Neural cell (in vitro differentiated cells): Measurements from ENCODE around the gene LYSET. TPM values are rescaled to one million over a fixed set of nuclear protein-coding genes. Genes with fewer than 3 reads are reported as not detected.

ENCODE experiments used
- H2AFZ ChIP-seq: fragments of 200-600, 300-800 bp; sonication (generic), shearing (Covaris generic); 2 replicates; pipeline ENCODE4 v1.6.0; 2014; ENCODE audit warnings: low read depth, mild to moderate bottlenecking, antibody characterized with exemption, low read length, moderate library complexity
- H3F3A ChIP-seq: fragments of 200-600 bp; shearing (Covaris generic); 2 replicates; pipeline ENCODE4 v1.6.1; 2016; ENCODE audit warnings: mild to moderate bottlenecking, moderate library complexity, mixed read lengths, antibody characterized with exemption, low read length; ENCODE audit not compliant: insufficient read depth, poor library complexity, severe bottlenecking
- H3K27ac ChIP-seq: fragments of 200-600, 300-800 bp; sonication (generic), shearing (Covaris generic); 2 replicates; pipeline ENCODE4 v1.5.1; 2014; ENCODE audit warnings: mild to moderate bottlenecking, low read length, moderate library complexity
- H3K27me3 ChIP-seq: fragments of 300-800, 200-600 bp; sonication (generic), shearing (Covaris generic); 2 replicates; pipeline ENCODE4 v1.6.0; 2014; ENCODE audit warnings: mild to moderate bottlenecking, low read depth, low read length, moderate library complexity; ENCODE audit not compliant: insufficient read depth
- H3K36me3 ChIP-seq: fragments of 300-800, 200-600 bp; sonication (generic), shearing (Covaris generic); 2 replicates; pipeline ENCODE4 v1.5.1; 2014; ENCODE audit warnings: mild to moderate bottlenecking, antibody characterized with exemption, low read length, moderate library complexity; ENCODE audit not compliant: insufficient read depth
- H3K4me2 ChIP-seq: fragments of 300-800, 200-600 bp; sonication (generic), shearing (Covaris generic); 2 replicates; pipeline ENCODE4 v1.6.0; 2014; ENCODE audit warnings: mild to moderate bottlenecking, low read length
- H3K4me3 ChIP-seq: fragments of 300-800, 200-600 bp; sonication (generic), shearing (Covaris generic); 2 replicates; pipeline ENCODE4 v1.5.1; 2014; ENCODE audit warnings: mild to moderate bottlenecking, low read length, moderate library complexity
- H3K79me2 ChIP-seq: fragments of 200-600 bp; shearing (Covaris generic); replicated peaks from 2 replicates; pipeline ENCODE4 v1.6.0; 2014; ENCODE audit warnings: mild to moderate bottlenecking, low read length, moderate library complexity; ENCODE audit not compliant: insufficient read depth
- H3K9ac ChIP-seq: fragments of 300-800, 200-600 bp; sonication (generic), shearing (Covaris generic); 2 replicates; pipeline ENCODE4 v1.6.1; 2016; ENCODE audit warnings: mild to moderate bottlenecking, low read length, mixed read lengths
- H3K9me2 ChIP-seq: fragments of 200-600 bp; shearing (Covaris generic); 2 replicates; pipeline ENCODE4 v1.6.1; 2016; ENCODE audit warnings: mild to moderate bottlenecking, low read length, mixed read lengths; ENCODE audit not compliant: insufficient read depth
- H3K9me3 ChIP-seq: fragments of 200-600, 300-800 bp; sonication (generic), shearing (Covaris generic); 2 replicates; pipeline ENCODE4 v1.6.1; 2016; ENCODE audit warnings: mild to moderate bottlenecking, mixed run types, low read length, moderate library complexity, mixed read lengths
- H4K20me1 ChIP-seq: fragments of 200-600 bp; shearing (Covaris generic); 2 replicates; pipeline ENCODE4 v1.6.1; 2016; ENCODE audit warnings: mild to moderate bottlenecking, mixed run types; ENCODE audit not compliant: insufficient read depth
- EP300 ChIP-seq: fragments of 450-650 bp; conservative IDR thresholded peaks from 2 replicates; pipeline ENCODE4 v1.6.1; 2014; ENCODE audit warnings: antibody characterized with exemption, mild to moderate bottlenecking, moderate library complexity; ENCODE audit not compliant: poor library complexity, severe bottlenecking
- EZH2 ChIP-seq: fragments of 200-600, 300-800 bp; shearing (Covaris generic), sonication (generic); IDR thresholded peaks from 2 replicates; pipeline ENCODE4 v1.6.1; 2014; ENCODE audit warnings: antibody characterized with exemption, low read length, borderline replicate concordance, mild to moderate bottlenecking; ENCODE audit not compliant: insufficient read depth, poor library complexity, severe bottlenecking
- MXI1 ChIP-seq: fragments of 450-650 bp; conservative IDR thresholded peaks from 2 replicates; pipeline ENCODE4 v1.6.1; 2014; ENCODE audit warnings: antibody characterized with exemption, mild to moderate bottlenecking; ENCODE audit not compliant: poor library complexity, severe bottlenecking
- POLR2AphosphoS5 ChIP-seq: IDR thresholded peaks from 2 replicates; pipeline ENCODE4 v1.6.1; 2012
- RAD21 ChIP-seq: fragments of 450-650 bp; conservative IDR thresholded peaks from 2 replicates; pipeline ENCODE4 v1.6.1; 2014; ENCODE audit warnings: antibody characterized with exemption, mild to moderate bottlenecking, moderate library complexity
- SMC3 ChIP-seq: fragments of 450-650 bp; conservative IDR thresholded peaks from 2 replicates; pipeline ENCODE4 v1.6.1; 2014; ENCODE audit warnings: antibody characterized with exemption, mild to moderate bottlenecking, moderate library complexity; ENCODE audit not compliant: poor library complexity
- TAF1 ChIP-seq: IDR thresholded peaks from 2 replicates; pipeline ENCODE4 v1.6.1; 2012; ENCODE audit warnings: low read depth
- polyA minus RNA-seq: library from RNA; depleted of rRNA, polyadenylated mRNA; stranded (reverse); fragments of >200 nt; gene quantifications from 2 replicates; pipeline ENCODE4 v1.2.3, GENCODE V29; 2014
- polyA plus RNA-seq: library from polyadenylated mRNA; depleted of rRNA; stranded (reverse); fragments of >200 nt; gene quantifications from 2 replicates; pipeline ENCODE4 v1.2.3, GENCODE V29; 2014
- TF ChIP-seq, protein P1 (sequence below): fragments of 450-650 bp; IDR thresholded peaks from 2 replicates; pipeline ENCODE4 v1.5.1; 2014; ENCODE audit warnings: antibody characterized with exemption, mild to moderate bottlenecking, moderate library complexity; ENCODE audit not compliant: poor library complexity, severe bottlenecking
- TF ChIP-seq, protein P2 (sequence below): IDR thresholded peaks from 2 replicates; pipeline ENCODE4 v1.6.1; 2012; ENCODE audit warnings: borderline replicate concordance

Gene LYSET, protein sequence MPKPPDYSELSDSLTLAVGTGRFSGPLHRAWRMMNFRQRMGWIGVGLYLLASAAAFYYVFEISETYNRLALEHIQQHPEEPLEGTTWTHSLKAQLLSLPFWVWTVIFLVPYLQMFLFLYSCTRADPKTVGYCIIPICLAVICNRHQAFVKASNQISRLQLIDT
- polyA plus RNA-seq, result 24.0 and 27.7 TPM in 2 replicates
- polyA minus RNA-seq, result 16.8 and 21.4 TPM in 2 replicates

DNA sequence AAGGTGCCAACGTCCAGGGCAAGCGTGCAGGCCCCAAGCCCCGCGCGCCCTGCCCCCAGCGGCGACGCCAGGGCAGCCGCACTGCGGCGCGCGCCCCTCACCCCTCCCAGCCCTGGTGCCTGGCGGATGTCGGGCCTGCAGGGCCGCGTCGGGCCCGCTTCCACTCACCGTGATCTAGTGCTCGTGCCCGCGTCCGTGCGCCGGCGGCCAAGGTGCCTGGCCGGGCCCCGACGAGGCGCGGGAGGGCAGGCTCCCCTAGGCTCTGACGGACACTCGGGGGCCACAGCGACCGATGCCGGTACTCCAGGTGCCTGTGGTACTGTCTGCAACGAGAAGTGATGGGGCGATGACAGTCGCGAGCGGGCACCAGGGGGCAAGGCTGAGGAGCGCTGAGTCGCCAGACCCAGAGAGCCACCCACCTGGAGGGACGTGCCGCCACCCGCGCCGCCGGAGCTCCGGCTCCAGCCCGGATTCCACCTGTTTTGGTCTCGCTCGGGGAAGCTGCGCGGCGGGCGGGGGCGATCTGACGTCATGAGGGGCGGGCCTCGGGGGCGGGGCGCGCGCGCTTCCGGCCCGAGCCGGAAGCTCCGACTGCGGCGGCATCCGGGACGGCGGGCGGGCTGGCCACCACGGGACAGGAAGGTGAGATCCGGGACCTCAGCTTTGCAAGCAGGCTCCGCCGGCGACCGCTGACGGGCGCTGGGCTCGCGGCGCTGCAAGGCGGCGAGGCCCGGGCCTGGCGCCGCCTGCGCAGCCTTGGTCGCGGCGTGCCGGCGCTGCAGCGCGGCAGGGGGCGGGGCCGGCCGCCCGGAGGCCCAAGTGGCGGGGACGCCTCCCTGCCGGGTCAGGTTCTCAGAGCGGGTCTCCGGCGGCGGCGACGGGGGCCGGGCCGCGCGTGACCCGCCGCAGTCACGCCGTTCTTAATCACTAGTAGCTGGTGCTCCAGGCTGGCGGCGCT, at the start of gene LYSET, which contains the start of gene MOAP1:
Gene LYSET, plus strand, starts transcription at position 927 of the 958 bp plus-strand sequence. CDS start 89 bp downstream, outside the sequence.
Gene MOAP1, minus strand, starts transcription at position 507 of the 958 bp plus-strand sequence. CDS start 655 bp downstream, outside the sequence.
- no peaks in the 10 kb centered on the region for H3F3A ChIP-seq
- no peaks in the 10 kb centered on the region for H4K20me1 ChIP-seq
- TF ChIP-seq RAD21, result peak; percentile 38
- TF ChIP-seq TAF1, result peak; percentile 66
- TF ChIP-seq, protein P1, sequence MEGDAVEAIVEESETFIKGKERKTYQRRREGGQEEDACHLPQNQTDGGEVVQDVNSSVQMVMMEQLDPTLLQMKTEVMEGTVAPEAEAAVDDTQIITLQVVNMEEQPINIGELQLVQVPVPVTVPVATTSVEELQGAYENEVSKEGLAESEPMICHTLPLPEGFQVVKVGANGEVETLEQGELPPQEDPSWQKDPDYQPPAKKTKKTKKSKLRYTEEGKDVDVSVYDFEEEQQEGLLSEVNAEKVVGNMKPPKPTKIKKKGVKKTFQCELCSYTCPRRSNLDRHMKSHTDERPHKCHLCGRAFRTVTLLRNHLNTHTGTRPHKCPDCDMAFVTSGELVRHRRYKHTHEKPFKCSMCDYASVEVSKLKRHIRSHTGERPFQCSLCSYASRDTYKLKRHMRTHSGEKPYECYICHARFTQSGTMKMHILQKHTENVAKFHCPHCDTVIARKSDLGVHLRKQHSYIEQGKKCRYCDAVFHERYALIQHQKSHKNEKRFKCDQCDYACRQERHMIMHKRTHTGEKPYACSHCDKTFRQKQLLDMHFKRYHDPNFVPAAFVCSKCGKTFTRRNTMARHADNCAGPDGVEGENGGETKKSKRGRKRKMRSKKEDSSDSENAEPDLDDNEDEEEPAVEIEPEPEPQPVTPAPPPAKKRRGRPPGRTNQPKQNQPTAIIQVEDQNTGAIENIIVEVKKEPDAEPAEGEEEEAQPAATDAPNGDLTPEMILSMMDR, result peak; percentile 65
- peak; percentile 95 for TF ChIP-seq POLR2AphosphoS5
- TF ChIP-seq MXI1, result peak; percentile 72
- peak; percentile 44 for TF ChIP-seq EP300
- TF ChIP-seq SMC3, result peak; percentile 54
- TF ChIP-seq, protein P2, sequence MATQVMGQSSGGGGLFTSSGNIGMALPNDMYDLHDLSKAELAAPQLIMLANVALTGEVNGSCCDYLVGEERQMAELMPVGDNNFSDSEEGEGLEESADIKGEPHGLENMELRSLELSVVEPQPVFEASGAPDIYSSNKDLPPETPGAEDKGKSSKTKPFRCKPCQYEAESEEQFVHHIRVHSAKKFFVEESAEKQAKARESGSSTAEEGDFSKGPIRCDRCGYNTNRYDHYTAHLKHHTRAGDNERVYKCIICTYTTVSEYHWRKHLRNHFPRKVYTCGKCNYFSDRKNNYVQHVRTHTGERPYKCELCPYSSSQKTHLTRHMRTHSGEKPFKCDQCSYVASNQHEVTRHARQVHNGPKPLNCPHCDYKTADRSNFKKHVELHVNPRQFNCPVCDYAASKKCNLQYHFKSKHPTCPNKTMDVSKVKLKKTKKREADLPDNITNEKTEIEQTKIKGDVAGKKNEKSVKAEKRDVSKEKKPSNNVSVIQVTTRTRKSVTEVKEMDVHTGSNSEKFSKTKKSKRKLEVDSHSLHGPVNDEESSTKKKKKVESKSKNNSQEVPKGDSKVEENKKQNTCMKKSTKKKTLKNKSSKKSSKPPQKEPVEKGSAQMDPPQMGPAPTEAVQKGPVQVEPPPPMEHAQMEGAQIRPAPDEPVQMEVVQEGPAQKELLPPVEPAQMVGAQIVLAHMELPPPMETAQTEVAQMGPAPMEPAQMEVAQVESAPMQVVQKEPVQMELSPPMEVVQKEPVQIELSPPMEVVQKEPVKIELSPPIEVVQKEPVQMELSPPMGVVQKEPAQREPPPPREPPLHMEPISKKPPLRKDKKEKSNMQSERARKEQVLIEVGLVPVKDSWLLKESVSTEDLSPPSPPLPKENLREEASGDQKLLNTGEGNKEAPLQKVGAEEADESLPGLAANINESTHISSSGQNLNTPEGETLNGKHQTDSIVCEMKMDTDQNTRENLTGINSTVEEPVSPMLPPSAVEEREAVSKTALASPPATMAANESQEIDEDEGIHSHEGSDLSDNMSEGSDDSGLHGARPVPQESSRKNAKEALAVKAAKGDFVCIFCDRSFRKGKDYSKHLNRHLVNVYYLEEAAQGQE, result peak; percentile 60
- TF ChIP-seq EZH2, result no peak
- H3K36me3 ChIP-seq, result no peaks in the 10 kb centered on the region
- H3K9me2 ChIP-seq, result no peaks in the 10 kb centered on the region
- H3K9ac ChIP-seq, result peak within 1 kb of the TSS; percentile 99
- peak within 1 kb of the TSS; percentile 96 for H3K27ac ChIP-seq
- peak within 1 kb of the TSS; percentile 98 for H3K4me2 ChIP-seq
- no peaks in the 10 kb centered on the region for H3K9me3 ChIP-seq
- H3K27me3 ChIP-seq, result no peaks in the 10 kb centered on the region
- H3K79me2 ChIP-seq, result peaks cover 25% of the 10 kb centered on the region
- H3K4me3 ChIP-seq, result peak within 1 kb of the TSS; percentile 92
- H2AFZ ChIP-seq, result peak within 1 kb of the TSS; percentile 93

DNA sequence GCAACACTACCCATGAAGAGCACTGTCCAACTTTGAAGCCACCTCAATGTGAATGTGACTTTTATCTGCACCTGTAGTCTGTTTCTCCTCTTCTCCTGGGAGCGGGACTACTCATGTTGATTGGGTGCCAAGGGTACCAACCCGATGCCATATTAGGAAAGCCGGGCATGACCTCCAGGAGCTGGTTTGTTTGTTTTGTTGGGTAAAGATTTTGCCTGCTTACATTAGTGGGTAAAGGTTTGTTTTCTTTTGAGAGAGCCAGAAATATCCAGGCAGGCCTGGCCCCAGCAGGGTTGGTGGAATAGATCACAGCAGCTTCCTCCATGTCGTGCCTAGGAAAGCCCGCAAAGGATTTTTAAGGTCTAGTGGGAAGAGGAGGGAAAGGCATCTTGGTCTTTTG, 49.7 kb upstream of the LYSET start:
- Histone ChIP-seq H2AFZ (no peak overlapping the region), H3K4me2 (no peak overlapping the region), H3F3A (no peaks in the 10 kb centered on the region), H3K9ac (no peak overlapping the region), H3K27me3 (no peaks in the 10 kb centered on the region), H3K79me2 (no peaks in the 10 kb centered on the region), H3K36me3 (no peaks in the 10 kb centered on the region), H4K20me1 (no peaks in the 10 kb centered on the region), H3K9me3 (no peaks in the 10 kb centered on the region), H3K9me2 (no peaks in the 10 kb centered on the region), H3K4me3 (no peak overlapping the region), H3K27ac (no peak overlapping the region)
- no peak for TF ChIP-seq SMC3
- no peak for TF ChIP-seq EZH2
- TF ChIP-seq TAF1, result no peak
- no peak for TF ChIP-seq POLR2AphosphoS5
- no peak for TF ChIP-seq RAD21
- no peak for TF ChIP-seq EP300
- TF ChIP-seq, protein P2, result no peak
- no peak for TF ChIP-seq MXI1
- TF ChIP-seq, protein P1, result no peak
